ENCODE data around the gene PPP2R3B. TPM values are rescaled to one million over a fixed set of nuclear protein-coding genes. Genes with fewer than 3 reads are reported as not detected.

Gene PPP2R3B
- total and polyA plus RNA-seq, 2 of the 13 experiments (the other 11 are each of a cell fraction or from before 2014, with no cell fraction given), result 17.0 to 21.4 TPM

DNA sequence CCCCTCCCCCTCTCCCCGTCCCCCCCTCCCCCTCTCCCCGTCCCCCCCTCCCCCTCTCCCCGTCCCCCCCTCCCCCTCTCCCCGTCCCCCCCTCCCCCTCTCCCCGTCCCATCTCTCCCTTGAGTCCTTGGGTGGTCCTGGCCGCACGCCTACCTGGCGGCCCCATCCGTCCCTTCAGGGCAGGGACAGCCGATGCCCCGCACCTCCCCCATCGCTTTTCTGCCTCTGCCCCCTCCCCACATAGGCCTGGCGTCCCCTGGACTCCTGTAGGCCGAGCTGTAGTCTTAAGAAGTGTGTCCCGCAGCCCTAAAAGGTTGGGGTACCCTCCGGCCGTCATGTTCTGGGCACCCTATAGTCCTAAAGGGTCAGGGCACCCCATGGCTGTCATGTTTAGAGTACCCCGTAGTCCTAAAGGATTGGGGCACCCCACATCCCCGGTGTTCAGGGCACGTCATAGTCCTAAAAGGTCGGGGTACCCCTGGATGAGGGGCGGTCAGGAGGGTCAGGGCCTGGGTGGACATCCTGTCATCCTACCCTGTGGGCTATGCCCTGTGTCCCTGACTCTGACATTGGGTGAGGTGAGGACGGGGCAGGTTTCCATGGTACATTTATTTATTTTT is 57.3 kb downstream of the PPP2R3B start:
- no peak for DNase-seq (ENCODE audit: low spot score)
- no peak overlapping the region for H3K9ac ChIP-seq (ENCODE audit: insufficient read depth, low read depth, low read length)
- intact Hi-C loops (cut with micrococcal nuclease; ENCODE audit: unreplicated experiment), result loop anchor here (10.0 kb wide), 1 partner anchor 45 kb away; no protein-coding TSS in a partner anchor
- H3K4me1 ChIP-seq (ENCODE audit: insufficient read depth, low read length), result peaks cover 17% of the 10 kb centered on the region
- no peaks in the 10 kb centered on the region for H3K9me3 ChIP-seq (ENCODE audit: low read length)
- H3K27me3 ChIP-seq (ENCODE audit: control insufficient read depth in 1 of 2, insufficient read depth in 2 of 2, low read length in 2 of 2), result peaks cover 0 to 4% of the 10 kb centered on the region in 2 experiments; a peak in 1 of 5 replicates
- H3K4me2 ChIP-seq (ENCODE audit: low read depth, low read length), result no peak overlapping the region
- in situ Hi-C loops (cut with HindIII; ENCODE audit: extremely low pct_ligation_motif_present, low pct_unique_long_range_greater_than_20kb), result no loop called here
- POLR2A ChIA-PET, result no interaction called here
- H3K4me3 ChIP-seq (replicated peaks in 1 of 3; ENCODE audit: insufficient read depth in 1 of 3, low read depth in 2 of 3, low read length in 3 of 3), result no peak overlapping the region
- no peak overlapping the region for H2AFZ ChIP-seq (ENCODE audit: low read length)
- 76% methylated on average over 18 of the region's 23 CpGs for whole genome bisulfite sequencing (ENCODE audit: low lambda C conversion rate)
- no TSS peak for BruUV-seq (replicated peaks)
- no peak overlapping the region for H3K27ac ChIP-seq (ENCODE audit: extremely low read length, insufficient read depth, low read length)
- TF ChIP-seq, protein P1, sequence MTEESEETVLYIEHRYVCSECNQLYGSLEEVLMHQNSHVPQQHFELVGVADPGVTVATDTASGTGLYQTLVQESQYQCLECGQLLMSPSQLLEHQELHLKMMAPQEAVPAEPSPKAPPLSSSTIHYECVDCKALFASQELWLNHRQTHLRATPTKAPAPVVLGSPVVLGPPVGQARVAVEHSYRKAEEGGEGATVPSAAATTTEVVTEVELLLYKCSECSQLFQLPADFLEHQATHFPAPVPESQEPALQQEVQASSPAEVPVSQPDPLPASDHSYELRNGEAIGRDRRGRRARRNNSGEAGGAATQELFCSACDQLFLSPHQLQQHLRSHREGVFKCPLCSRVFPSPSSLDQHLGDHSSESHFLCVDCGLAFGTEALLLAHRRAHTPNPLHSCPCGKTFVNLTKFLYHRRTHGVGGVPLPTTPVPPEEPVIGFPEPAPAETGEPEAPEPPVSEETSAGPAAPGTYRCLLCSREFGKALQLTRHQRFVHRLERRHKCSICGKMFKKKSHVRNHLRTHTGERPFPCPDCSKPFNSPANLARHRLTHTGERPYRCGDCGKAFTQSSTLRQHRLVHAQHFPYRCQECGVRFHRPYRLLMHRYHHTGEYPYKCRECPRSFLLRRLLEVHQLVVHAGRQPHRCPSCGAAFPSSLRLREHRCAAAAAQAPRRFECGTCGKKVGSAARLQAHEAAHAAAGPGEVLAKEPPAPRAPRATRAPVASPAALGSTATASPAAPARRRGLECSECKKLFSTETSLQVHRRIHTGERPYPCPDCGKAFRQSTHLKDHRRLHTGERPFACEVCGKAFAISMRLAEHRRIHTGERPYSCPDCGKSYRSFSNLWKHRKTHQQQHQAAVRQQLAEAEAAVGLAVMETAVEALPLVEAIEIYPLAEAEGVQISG (CRISPR knock-in tag; IDR thresholded peaks at IDR 0.05), result no peak
- TF ChIP-seq ONECUT2 (CRISPR knock-in tag; IDR thresholded peaks at IDR 0.05), result no peak
- no peaks in the 10 kb centered on the region for H3K79me2 ChIP-seq (ENCODE audit: insufficient read depth, low read length)
- H3K36me3 ChIP-seq (replicated peaks in 1 of 2; ENCODE audit: control insufficient read depth in 1 of 2, insufficient read depth in 2 of 2, low read length in 2 of 2), result no peaks in the 10 kb centered on the region
- no peak for ATAC-seq
- CTCF ChIA-PET (ENCODE audit: low intra/inter-chr PET ratio, low total read pairs), result no interaction called here
- H4K20me1 ChIP-seq (ENCODE audit: insufficient read depth, low read length), result no peaks in the 10 kb centered on the region
- FAIRE-seq, result no peak

DNA sequence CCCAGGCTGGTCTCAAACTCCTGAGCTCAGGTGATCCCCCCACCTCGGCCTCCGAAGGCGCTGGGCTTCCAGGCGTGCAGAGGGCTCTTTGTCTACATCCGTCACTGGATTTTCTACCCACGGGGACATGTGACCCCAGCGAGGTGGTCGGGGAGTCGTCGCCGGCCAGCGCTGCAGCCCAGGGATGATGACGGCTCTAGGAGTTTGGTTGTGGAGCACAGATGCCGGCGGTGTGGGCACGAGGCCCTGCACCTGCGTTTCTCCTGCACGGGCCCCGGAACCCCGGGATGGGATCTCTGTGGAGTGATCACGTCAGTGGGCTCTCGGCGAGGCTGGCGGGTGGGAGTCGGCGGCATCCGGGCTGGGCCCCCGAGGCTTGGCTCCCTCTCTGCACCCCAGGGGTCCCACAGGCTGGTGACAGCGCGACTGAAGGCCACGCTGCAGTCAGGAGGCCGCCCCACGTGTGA is 59.0 kb downstream of the PPP2R3B start:
- H3K27me3 ChIP-seq (ENCODE audit: control insufficient read depth in 1 of 2, insufficient read depth in 2 of 2, low read length in 2 of 2), result peaks cover 0 to 4% of the 10 kb centered on the region in 2 experiments; a peak in 1 of 5 replicates
- H2AFZ ChIP-seq (ENCODE audit: low read length), result no peak overlapping the region
- in situ Hi-C loops (cut with HindIII; ENCODE audit: extremely low pct_ligation_motif_present, low pct_unique_long_range_greater_than_20kb), result no loop called here
- peaks cover 34% of the 10 kb centered on the region for H3K4me1 ChIP-seq (ENCODE audit: insufficient read depth, low read length)
- POLR2A ChIA-PET, result no interaction called here
- H4K20me1 ChIP-seq (ENCODE audit: insufficient read depth, low read length), result no peaks in the 10 kb centered on the region
- DNase-seq (ENCODE audit: low spot score) (no peak), FAIRE-seq (no peak), ATAC-seq (no peak)
- no peak overlapping the region for H3K4me2 ChIP-seq (ENCODE audit: low read depth, low read length)
- H3K4me3 ChIP-seq (replicated peaks in 1 of 3; ENCODE audit: insufficient read depth in 1 of 3, low read depth in 2 of 3, low read length in 3 of 3), result no peak overlapping the region
- H3K27ac ChIP-seq (ENCODE audit: extremely low read length, insufficient read depth, low read length), result no peak overlapping the region
- no peaks in the 10 kb centered on the region for H3K79me2 ChIP-seq (ENCODE audit: insufficient read depth, low read length)
- BruUV-seq (replicated peaks), result no TSS peak
- no peaks in the 10 kb centered on the region for H3K36me3 ChIP-seq (replicated peaks in 1 of 2; ENCODE audit: control insufficient read depth in 1 of 2, insufficient read depth in 2 of 2, low read length in 2 of 2)
- H3K9ac ChIP-seq (ENCODE audit: insufficient read depth, low read depth, low read length), result no peak overlapping the region
- intact Hi-C loops (cut with micrococcal nuclease; ENCODE audit: unreplicated experiment), result loop anchor here (10.0 kb wide), 1 partner anchor 47 kb away; no protein-coding TSS in a partner anchor
- CTCF ChIA-PET (ENCODE audit: low intra/inter-chr PET ratio, low total read pairs), result no interaction called here
- no peaks in the 10 kb centered on the region for H3K9me3 ChIP-seq (ENCODE audit: low read length)
- WGBS (ENCODE audit: low lambda C conversion rate), result 42% methylated on average over 8 of the region's 33 CpGs
- TF ChIP-seq HNF4G (IDR thresholded peaks at IDR 0.05; ENCODE audit: borderline replicate concordance, low read depth, low read length) (no peak), HNF4G (CRISPR knock-in tag; IDR thresholded peaks at IDR 0.05; ENCODE audit: borderline replicate concordance, low read depth) (no peak), AGO2 (optimal IDR thresholded peaks at IDR 0.05; ENCODE audit: low read depth, low read length) (peak; percentile 21), PHF8 (CRISPR knock-in tag; IDR thresholded peaks at IDR 0.05) (no peak), JUND (CRISPR knock-in tag; IDR thresholded peaks at IDR 0.05) (no peak)
- TF ChIP-seq, protein P2, sequence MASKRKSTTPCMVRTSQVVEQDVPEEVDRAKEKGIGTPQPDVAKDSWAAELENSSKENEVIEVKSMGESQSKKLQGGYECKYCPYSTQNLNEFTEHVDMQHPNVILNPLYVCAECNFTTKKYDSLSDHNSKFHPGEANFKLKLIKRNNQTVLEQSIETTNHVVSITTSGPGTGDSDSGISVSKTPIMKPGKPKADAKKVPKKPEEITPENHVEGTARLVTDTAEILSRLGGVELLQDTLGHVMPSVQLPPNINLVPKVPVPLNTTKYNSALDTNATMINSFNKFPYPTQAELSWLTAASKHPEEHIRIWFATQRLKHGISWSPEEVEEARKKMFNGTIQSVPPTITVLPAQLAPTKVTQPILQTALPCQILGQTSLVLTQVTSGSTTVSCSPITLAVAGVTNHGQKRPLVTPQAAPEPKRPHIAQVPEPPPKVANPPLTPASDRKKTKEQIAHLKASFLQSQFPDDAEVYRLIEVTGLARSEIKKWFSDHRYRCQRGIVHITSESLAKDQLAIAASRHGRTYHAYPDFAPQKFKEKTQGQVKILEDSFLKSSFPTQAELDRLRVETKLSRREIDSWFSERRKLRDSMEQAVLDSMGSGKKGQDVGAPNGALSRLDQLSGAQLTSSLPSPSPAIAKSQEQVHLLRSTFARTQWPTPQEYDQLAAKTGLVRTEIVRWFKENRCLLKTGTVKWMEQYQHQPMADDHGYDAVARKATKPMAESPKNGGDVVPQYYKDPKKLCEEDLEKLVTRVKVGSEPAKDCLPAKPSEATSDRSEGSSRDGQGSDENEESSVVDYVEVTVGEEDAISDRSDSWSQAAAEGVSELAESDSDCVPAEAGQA (IDR thresholded peaks at IDR 0.05; ENCODE audit: low read depth), result no peak
- TF ChIP-seq, protein P2 (CRISPR knock-in tag; IDR thresholded peaks at IDR 0.05; ENCODE audit: borderline replicate concordance), result no peak

Measured in HepG2 (cell line).